Endothelial cell (in vitro differentiated cells): Measurements from ENCODE around the gene GMPR. TPM values are rescaled to one million over a fixed set of nuclear protein-coding genes. Genes with fewer than 3 reads are reported as not detected.

Experiments
- DNase-seq: peaks from one replicate; pipeline ENCODE4 v3.0.0; 2021; ENCODE audit warnings: low spot score
- H3K27ac Mint-ChIP-seq: one replicate; pipeline ENCODE4 v1.8.0; 2021; ENCODE audit warnings: mixed read lengths, inconsistent platforms; ENCODE audit not compliant: unreplicated experiment
- H3K27me3 Mint-ChIP-seq: one replicate; pipeline ENCODE4 v1.8.0; 2021; ENCODE audit warnings: mild to moderate bottlenecking, moderate library complexity, mixed read lengths, inconsistent platforms; ENCODE audit not compliant: unreplicated experiment
- H3K36me3 Mint-ChIP-seq: one replicate; pipeline ENCODE4 v1.8.0; 2021; ENCODE audit warnings: mild to moderate bottlenecking, low read depth, mixed read lengths, inconsistent platforms; ENCODE audit not compliant: unreplicated experiment
- H3K4me1 Mint-ChIP-seq: one replicate; pipeline ENCODE4 v1.8.0; 2021; ENCODE audit warnings: mild to moderate bottlenecking, mixed read lengths, inconsistent platforms; ENCODE audit not compliant: unreplicated experiment
- H3K4me3 Mint-ChIP-seq: one replicate; pipeline ENCODE4 v1.8.0; 2021; ENCODE audit warnings: mild to moderate bottlenecking, mixed read lengths, inconsistent platforms; ENCODE audit not compliant: unreplicated experiment
- H3K9me3 Mint-ChIP-seq: one replicate; pipeline ENCODE4 v1.8.0; 2021; ENCODE audit warnings: mixed read lengths, inconsistent platforms; ENCODE audit not compliant: unreplicated experiment
- CTCF ChIP-seq: fragments of 200-600 bp; sonication (generic); IDR thresholded peaks from one replicate; pipeline ENCODE4 v1.5.0; 2021; ENCODE audit warnings: antibody characterized with exemption; ENCODE audit not compliant: unreplicated experiment
- total RNA-seq: library from RNA; stranded (reverse); fragmentation: NEBNext Ultra II Directional; extraction: Animal tissue kit (Norgen Biotek cat#: 25700); gene quantifications from one replicate; pipeline ENCODE4 v1.2.1, GENCODE V29; 2021; ENCODE audit not compliant: unreplicated experiment

Gene GMPR
- total RNA-seq, 1 donor from 2014 or later = 1.8 TPM

GRCh38 chr6:16198061-16198705 lies 40.2 kb upstream of the GMPR start:
- Mint-ChIP-seq H3K4me1 (no peaks in the 10 kb centered on the region), H3K4me3 (no peak overlapping the region), H3K9me3 (no peaks in the 10 kb centered on the region), H3K27me3 (peaks cover 5% of the 10 kb centered on the region), H3K36me3 (no peaks in the 10 kb centered on the region), H3K27ac (no peak overlapping the region)
- DNase-seq = no peak
- TF ChIP-seq CTCF = no peak

GRCh38 chr6:16199804-16200203 lies 38.6 kb upstream of the GMPR start:
- no peak overlapping the region for H3K4me3 Mint-ChIP-seq
- no peaks in the 10 kb centered on the region for H3K9me3 Mint-ChIP-seq
- H3K27me3 Mint-ChIP-seq = peaks cover 5% of the 10 kb centered on the region
- DNase-seq = no peak
- no peaks in the 10 kb centered on the region for H3K4me1 Mint-ChIP-seq
- TF ChIP-seq CTCF = no peak
- H3K36me3 Mint-ChIP-seq = no peaks in the 10 kb centered on the region
- H3K27ac Mint-ChIP-seq = no peak overlapping the region

GRCh38 chr6:16200321-16200883 lies 38.0 kb upstream of the GMPR start:
- Mint-ChIP-seq H3K27me3 (peaks cover 7% of the 10 kb centered on the region), H3K4me3 (no peak overlapping the region), H3K36me3 (no peaks in the 10 kb centered on the region), H3K4me1 (peaks cover under 1% of the 10 kb centered on the region), H3K9me3 (no peaks in the 10 kb centered on the region), H3K27ac (no peak overlapping the region)
- DNase-seq = no peak
- no peak for TF ChIP-seq CTCF

GRCh38 chr6:16201706-16202105 lies 36.7 kb upstream of the GMPR start:
- Mint-ChIP-seq H3K36me3 (no peaks in the 10 kb centered on the region), H3K9me3 (no peaks in the 10 kb centered on the region), H3K4me3 (no peak overlapping the region), H3K4me1 (peaks cover 5% of the 10 kb centered on the region), H3K27ac (no peak overlapping the region), H3K27me3 (peaks cover 7% of the 10 kb centered on the region)
- TF ChIP-seq CTCF = no peak
- no peak for DNase-seq

- H3K9me3 Mint-ChIP-seq = no peaks in the 10 kb centered on the region
- TF ChIP-seq CTCF = no peak
- H3K4me1 Mint-ChIP-seq = peaks cover 5% of the 10 kb centered on the region
- H3K27ac Mint-ChIP-seq = no peak overlapping the region
- H3K27me3 Mint-ChIP-seq = peaks cover 3% of the 10 kb centered on the region
- no peak for DNase-seq
- no peak overlapping the region for H3K4me3 Mint-ChIP-seq
- no peaks in the 10 kb centered on the region for H3K36me3 Mint-ChIP-seq
Observed at GRCh38 chr6:16204653-16205376, 33.6 kb upstream of the GMPR start.
